Endodermal cell (in vitro differentiated cells): ENCODE measurements around the gene KMT2C. TPM values are rescaled to one million over a fixed set of nuclear protein-coding genes. Genes with fewer than 3 reads are reported as not detected.
"Not testable (repeated sequence)": the region's sequence is repeated elsewhere in the genome, so short reads cannot be mapped to it uniquely, and the experiment has no call there.

Experiments
- DNase-seq: peaks from one replicate; pipeline ENCODE4 v3.0.0-alpha.2; 2017
- H3K27ac ChIP-seq: 2 replicates; pipeline ENCODE4 v1.5.1; 2013; ENCODE audit warnings: mild to moderate bottlenecking, low read depth, low read length, moderate library complexity
- H3K27me3 ChIP-seq: 2 replicates; pipeline ENCODE4 v1.6.1; 2013; ENCODE audit warnings: mild to moderate bottlenecking, low read length, moderate library complexity; ENCODE audit not compliant: insufficient read depth, control insufficient read depth, poor library complexity, severe bottlenecking
- H3K36me3 ChIP-seq: 2 replicates; pipeline ENCODE4 v1.7.0; 2013; ENCODE audit warnings: mild to moderate bottlenecking, low read length, moderate library complexity; ENCODE audit not compliant: control insufficient read depth, insufficient read depth
- H3K4me1 ChIP-seq: one replicate; pipeline ENCODE4 v1.7.0; 2013; ENCODE audit warnings: low read length; ENCODE audit not compliant: control insufficient read depth, insufficient read depth
- H3K4me3 ChIP-seq: 2 replicates; pipeline ENCODE4 v1.5.1; 2013; ENCODE audit warnings: mild to moderate bottlenecking, low read length, moderate library complexity
- H3K9ac ChIP-seq: 2 replicates; pipeline ENCODE4 v1.6.1; 2013; ENCODE audit warnings: mild to moderate bottlenecking, low read length, moderate library complexity; ENCODE audit not compliant: poor library complexity, severe bottlenecking; ENCODE audit errors: extremely low read depth
- H3K9me3 ChIP-seq: 2 replicates; pipeline ENCODE4 v1.6.1; 2013; ENCODE audit warnings: mild to moderate bottlenecking, low read length, moderate library complexity; ENCODE audit not compliant: control insufficient read depth
- H3K27ac Mint-ChIP-seq: 2 replicates; pipeline ENCODE4 v1.8.0; 2020; ENCODE audit warnings: mixed read lengths
- H3K27me3 Mint-ChIP-seq: 2 replicates; pipeline ENCODE4 v1.8.0; 2021; ENCODE audit warnings: mild to moderate bottlenecking, mixed read lengths; ENCODE audit not compliant: insufficient read depth
- H3K36me3 Mint-ChIP-seq: 2 replicates; pipeline ENCODE4 v1.8.0; 2020; ENCODE audit warnings: low read depth, mixed read lengths
- H3K4me1 Mint-ChIP-seq: 2 replicates; pipeline ENCODE4 v1.8.0; 2020; ENCODE audit warnings: mixed read lengths
- H3K4me3 Mint-ChIP-seq: 2 replicates; pipeline ENCODE4 v1.8.0; 2020; ENCODE audit warnings: mild to moderate bottlenecking, moderate library complexity, mixed read lengths
- H3K9me3 Mint-ChIP-seq: 2 replicates; pipeline ENCODE4 v1.8.0; 2020; ENCODE audit warnings: mild to moderate bottlenecking, mixed read lengths
- CTCF ChIP-seq: fragments of 200-600 bp; sonication (generic); conservative IDR thresholded peaks from 2 replicates; pipeline ENCODE4 v1.5.0; 2021; ENCODE audit warnings: antibody characterized with exemption, mild to moderate bottlenecking
- WGBS, 2 experiments: methylation state at CpG; one replicate each; pipeline versions ENCODE4 v1.1.5 to v1.1.7; 2013; ENCODE audit warnings: missing lambda C conversion rate in 2 of 2, mixed read lengths in 1 of 2; ENCODE audit not compliant: insufficient coverage in 1 of 2, insufficient read length in 1 of 2; 5-methylcytosine and 5-hydroxymethylcytosine counted together
- total RNA-seq, 2 donors: library from RNA; stranded (reverse); fragmentation: NEBNext Ultra II Directional in 1 of 2; extraction: Animal tissue kit (Norgen Biotek cat#: 25700) in 1 of 2; gene quantifications; 2 replicates in 1 of 2; 3 replicates in 1 of 2; pipeline ENCODE4 v1.2.1, GENCODE V29; 2021

KMT2C gene
- total RNA-seq, 2 donors from 2014 or later, result 54.3 to 60.6 TPM

- Mint-ChIP-seq H3K4me1 (no peaks in the 10 kb centered on the region), H3K4me3 (no peak overlapping the region), H3K27me3 (no peaks in the 10 kb centered on the region), H3K9me3 (peaks cover 10% of the 10 kb centered on the region), H3K36me3 (no peaks in the 10 kb centered on the region), H3K27ac (no peak overlapping the region)
- Histone ChIP-seq H3K9me3 (peaks cover 2% of the 10 kb centered on the region), H3K4me3 (no peak overlapping the region), H3K36me3 (no peaks in the 10 kb centered on the region), H3K4me1 (no peaks in the 10 kb centered on the region), H3K9ac (no peak overlapping the region), H3K27ac (no peak overlapping the region), H3K27me3 (no peaks in the 10 kb centered on the region)
- TF ChIP-seq CTCF, result no peak
- 90 to 100% methylated on average over 3 of the region's 3 CpGs for WGBS, 2 experiments
- DNase-seq, result no peak
Observed at GRCh38 chr7:152476551-152476950, 40.7 kb upstream of the KMT2C start.

- H3K4me1 Mint-ChIP-seq, H3K4me3 ChIP-seq, H3K27me3 Mint-ChIP-seq, H3K27ac Mint-ChIP-seq, H3K36me3 Mint-ChIP-seq, DNase-seq, H3K4me1 ChIP-seq, H3K4me3 Mint-ChIP-seq, H3K9ac ChIP-seq, H3K36me3 ChIP-seq, H3K27me3 ChIP-seq, H3K27ac ChIP-seq: not testable (repeated sequence)
- WGBS, 2 experiments, result 94 to 96% methylated on average over 6 to 8 of the region's 8 CpGs
- H3K9me3 Mint-ChIP-seq, result peaks cover 33% of the 10 kb centered on the region
- peaks cover 15% of the 10 kb centered on the region for H3K9me3 ChIP-seq
Observed at GRCh38 chr7:152471023-152471620, 35.3 kb upstream of the KMT2C start.

- H3K27me3 ChIP-seq, H3K27me3 Mint-ChIP-seq, H3K4me3 Mint-ChIP-seq, H3K4me1 ChIP-seq, H3K27ac ChIP-seq, H3K27ac Mint-ChIP-seq, H3K36me3 Mint-ChIP-seq, H3K4me1 Mint-ChIP-seq, H3K36me3 ChIP-seq, H3K9ac ChIP-seq, H3K4me3 ChIP-seq, DNase-seq: not testable (repeated sequence)
- WGBS, 2 experiments, result 83 to 94% methylated on average over 7 of the region's 7 CpGs
- H3K9me3 ChIP-seq, result peaks cover 15% of the 10 kb centered on the region
- H3K9me3 Mint-ChIP-seq, result peaks cover 33% of the 10 kb centered on the region
Observed at GRCh38 chr7:152470251-152471022, 34.6 kb upstream of the KMT2C start.

GRCh38 chr7:152469576-152469975, 33.8 kb upstream of the KMT2C start:
- H3K36me3 Mint-ChIP-seq, H3K4me3 ChIP-seq, DNase-seq, H3K4me1 ChIP-seq, H3K36me3 ChIP-seq, H3K4me3 Mint-ChIP-seq, H3K4me1 Mint-ChIP-seq, H3K9ac ChIP-seq, H3K27ac Mint-ChIP-seq, H3K27ac ChIP-seq, H3K27me3 Mint-ChIP-seq, H3K27me3 ChIP-seq: not testable (repeated sequence)
- peaks cover 15% of the 10 kb centered on the region for H3K9me3 ChIP-seq
- H3K9me3 Mint-ChIP-seq, result peaks cover 33% of the 10 kb centered on the region
- WGBS, 2 experiments, result 88 to 93% methylated on average over 7 of the region's 7 CpGs
